HepG2 (cell line): Measurements from ENCODE around the gene METTL23. TPM values are rescaled to one million over a fixed set of nuclear protein-coding genes. Genes with fewer than 3 reads are reported as not detected.

ENCODE experiments used
- ELF3 ChIP-seq: IDR thresholded peaks from 2 replicates; pipeline ENCODE4 v1.6.1; 2016; ENCODE audit warnings: missing genetic modification reagents, missing compliant biosample characterization
- FOXM1 ChIP-seq: sonication (generic); formaldehyde crosslinking; IDR thresholded peaks from 2 replicates; pipeline ENCODE4 v1.5.0; 2020; ENCODE audit warnings: missing genetic modification reagents
- MYNN ChIP-seq: sonication (generic); formaldehyde crosslinking; IDR thresholded peaks from 2 replicates; pipeline ENCODE4 v1.4.0; 2020; ENCODE audit warnings: mild to moderate bottlenecking, low read depth, missing genetic modification reagents
- PHB2 ChIP-seq: fragments of 450-650 bp; IDR thresholded peaks from 2 replicates; pipeline ENCODE4 v1.6.1; 2018; ENCODE audit not compliant: partially characterized antibody
- SIX1 ChIP-seq: sonication (generic); formaldehyde crosslinking; IDR thresholded peaks from 2 replicates; pipeline ENCODE4 v1.4.0; 2020; ENCODE audit warnings: missing genetic modification reagents, borderline replicate concordance
- YEATS2 ChIP-seq: sonication (generic); formaldehyde crosslinking; IDR thresholded peaks from 2 replicates; pipeline ENCODE4 v1.4.0; 2020; ENCODE audit warnings: missing genetic modification reagents, borderline replicate concordance
- ZNF333 ChIP-seq: sonication (generic); formaldehyde crosslinking; IDR thresholded peaks from 2 replicates; pipeline ENCODE4 v1.4.0; 2020; ENCODE audit warnings: mild to moderate bottlenecking, missing genetic modification reagents, borderline replicate concordance
- ZNF432 ChIP-seq: sonication (generic); formaldehyde crosslinking; IDR thresholded peaks from 2 replicates; pipeline ENCODE4 v1.5.0; 2020; ENCODE audit warnings: missing genetic modification reagents, mild to moderate bottlenecking, borderline replicate concordance
- ZNF512 ChIP-seq: sonication (generic); formaldehyde crosslinking; IDR thresholded peaks from 2 replicates; pipeline ENCODE4 v1.4.0; 2020; ENCODE audit warnings: mild to moderate bottlenecking, missing genetic modification reagents
- ZNF570 ChIP-seq: sonication (generic); formaldehyde crosslinking; IDR thresholded peaks from 2 replicates; pipeline ENCODE4 v1.4.0; 2020; ENCODE audit warnings: mild to moderate bottlenecking, missing genetic modification reagents, borderline replicate concordance
- ZNF770 ChIP-seq: sonication (generic); formaldehyde crosslinking; IDR thresholded peaks from 2 replicates; pipeline ENCODE4 v1.5.0; 2020; ENCODE audit warnings: mild to moderate bottlenecking, missing genetic modification reagents
- polyA plus RNA-seq, 8 experiments: library from polyadenylated mRNA; depleted of rRNA in 3 of 8; stranded (reverse) in 7 of 8; unstranded in 1 of 8; fragments of >200 nt; fragmentation: Illumina TruSeq in 4 of 8; extraction: Trizol in 4 of 8; gene quantifications; 2 replicates each; pipeline versions ENCODE4 v1.2.1 to v1.2.3, GENCODE V29; 2011 to 2016; ENCODE audit warnings: low read depth in 4 of 8, missing spikeins in 1 of 8, mixed read lengths in 1 of 8; ENCODE audit not compliant: insufficient read depth in 1 of 8
- total RNA-seq, 5 experiments: library from RNA; depleted of rRNA; stranded (reverse); fragments of >200 nt; fragmentation: Illumina TruSeq; extraction: Trizol; gene quantifications; 2 replicates each; pipeline ENCODE4 v1.2.3, GENCODE V29; 2016; ENCODE audit warnings: low read depth in 1 of 5
- TF ChIP-seq, protein P1 (sequence below): sonication (generic); formaldehyde crosslinking; IDR thresholded peaks from 2 replicates; pipeline ENCODE4 v1.4.0; 2020; ENCODE audit warnings: missing genetic modification reagents

METTL23 gene
- total and polyA plus RNA-seq, 2 of the 13 experiments (the other 11 are each of a cell fraction or from before 2014, with no cell fraction given): 39.9 to 104 TPM

DNA sequence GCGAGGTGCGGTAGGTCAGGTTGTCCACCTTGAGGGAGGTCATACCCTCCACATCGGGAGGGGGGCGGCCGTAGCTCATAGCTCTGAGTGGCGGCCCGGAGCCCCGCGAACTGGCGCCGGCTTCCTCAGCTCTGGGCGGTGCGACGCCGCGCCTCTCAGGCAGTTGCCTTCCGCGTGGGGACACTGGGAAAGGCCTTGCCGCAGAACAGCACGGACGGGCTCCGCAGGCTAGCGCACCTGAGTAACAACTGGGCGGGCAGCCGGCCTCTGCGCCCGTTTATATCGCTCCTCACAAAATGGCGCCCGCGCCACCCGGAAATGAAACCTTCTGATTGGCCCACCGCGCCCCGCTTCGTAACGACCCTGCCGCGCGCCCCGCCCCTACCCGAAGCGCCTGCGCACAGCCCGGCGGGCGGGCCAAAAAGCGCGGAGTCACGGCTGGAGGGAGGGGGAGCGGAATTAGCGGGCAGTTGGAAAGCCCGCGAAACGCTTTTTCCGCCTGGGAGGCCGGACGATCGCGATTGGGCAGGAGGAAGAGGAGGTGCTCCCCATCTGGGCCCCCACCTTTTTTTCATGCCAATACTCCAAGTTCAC is 10.5 kb downstream of the METTL23 start, which contains the start of gene SRSF2 (continued):
- TF ChIP-seq ZNF512 (CRISPR knock-in tag) (no peak), ZNF770 (no peak), MYNN (CRISPR knock-in tag) (peak; percentile 88; the same call in 1 of the 2 replicates), FOXM1 (CRISPR knock-in tag) (no peak; the same call in 1 of the 2 replicates), ZNF432 (no peak), ELF3 (peak; percentile 86), ZNF570 (no peak), ZNF333 (CRISPR knock-in tag) (peak; percentile 83; the same call in 1 of the 2 replicates), PHB2 (no peak), SIX1 (CRISPR knock-in tag) (no peak), YEATS2 (CRISPR knock-in tag) (peak; percentile 91)
- TF ChIP-seq, protein P1, sequence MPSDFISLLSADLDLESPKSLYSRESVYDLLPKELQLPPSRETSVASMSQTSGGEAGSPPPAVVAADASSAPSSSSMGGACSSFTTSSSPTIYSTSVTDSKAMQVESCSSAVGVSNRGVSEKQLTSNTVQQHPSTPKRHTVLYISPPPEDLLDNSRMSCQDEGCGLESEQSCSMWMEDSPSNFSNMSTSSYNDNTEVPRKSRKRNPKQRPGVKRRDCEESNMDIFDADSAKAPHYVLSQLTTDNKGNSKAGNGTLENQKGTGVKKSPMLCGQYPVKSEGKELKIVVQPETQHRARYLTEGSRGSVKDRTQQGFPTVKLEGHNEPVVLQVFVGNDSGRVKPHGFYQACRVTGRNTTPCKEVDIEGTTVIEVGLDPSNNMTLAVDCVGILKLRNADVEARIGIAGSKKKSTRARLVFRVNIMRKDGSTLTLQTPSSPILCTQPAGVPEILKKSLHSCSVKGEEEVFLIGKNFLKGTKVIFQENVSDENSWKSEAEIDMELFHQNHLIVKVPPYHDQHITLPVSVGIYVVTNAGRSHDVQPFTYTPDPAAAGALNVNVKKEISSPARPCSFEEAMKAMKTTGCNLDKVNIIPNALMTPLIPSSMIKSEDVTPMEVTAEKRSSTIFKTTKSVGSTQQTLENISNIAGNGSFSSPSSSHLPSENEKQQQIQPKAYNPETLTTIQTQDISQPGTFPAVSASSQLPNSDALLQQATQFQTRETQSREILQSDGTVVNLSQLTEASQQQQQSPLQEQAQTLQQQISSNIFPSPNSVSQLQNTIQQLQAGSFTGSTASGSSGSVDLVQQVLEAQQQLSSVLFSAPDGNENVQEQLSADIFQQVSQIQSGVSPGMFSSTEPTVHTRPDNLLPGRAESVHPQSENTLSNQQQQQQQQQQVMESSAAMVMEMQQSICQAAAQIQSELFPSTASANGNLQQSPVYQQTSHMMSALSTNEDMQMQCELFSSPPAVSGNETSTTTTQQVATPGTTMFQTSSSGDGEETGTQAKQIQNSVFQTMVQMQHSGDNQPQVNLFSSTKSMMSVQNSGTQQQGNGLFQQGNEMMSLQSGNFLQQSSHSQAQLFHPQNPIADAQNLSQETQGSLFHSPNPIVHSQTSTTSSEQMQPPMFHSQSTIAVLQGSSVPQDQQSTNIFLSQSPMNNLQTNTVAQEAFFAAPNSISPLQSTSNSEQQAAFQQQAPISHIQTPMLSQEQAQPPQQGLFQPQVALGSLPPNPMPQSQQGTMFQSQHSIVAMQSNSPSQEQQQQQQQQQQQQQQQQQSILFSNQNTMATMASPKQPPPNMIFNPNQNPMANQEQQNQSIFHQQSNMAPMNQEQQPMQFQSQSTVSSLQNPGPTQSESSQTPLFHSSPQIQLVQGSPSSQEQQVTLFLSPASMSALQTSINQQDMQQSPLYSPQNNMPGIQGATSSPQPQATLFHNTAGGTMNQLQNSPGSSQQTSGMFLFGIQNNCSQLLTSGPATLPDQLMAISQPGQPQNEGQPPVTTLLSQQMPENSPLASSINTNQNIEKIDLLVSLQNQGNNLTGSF (CRISPR knock-in tag): peak; percentile 26; the same call in 1 of the 2 replicates
